ENCODE data around the gene DDX49. TPM values are rescaled to one million over a fixed set of nuclear protein-coding genes. Genes with fewer than 3 reads are reported as not detected.

Gene DDX49
- polyA plus RNA-seq, 1 of the 3 experiments (the other 2 are of a cell fraction) = 86.8 TPM

GRCh38 chr19:18946918-18947317, 27.4 kb downstream of the DDX49 start:
- WGBS (ENCODE audit: low lambda C conversion rate) = 91% methylated on average over 13 of the region's 14 CpGs
- Histone ChIP-seq H3K4me3 (ENCODE audit: low read depth in 2 of 2, low read length in 1 of 2) (no peak overlapping the region), H3K79me2 (ENCODE audit: insufficient read depth) (no peaks in the 10 kb centered on the region), H3K9me2 (no peaks in the 10 kb centered on the region), H3K36me3 (replicated peaks in 1 of 2; ENCODE audit: control insufficient read depth in 1 of 2, insufficient read depth in 2 of 2, low read length in 1 of 2) (no peaks in the 10 kb centered on the region), H3F3A (replicated peaks; ENCODE audit: insufficient read depth) (peaks cover 3% of the 10 kb centered on the region), H2AFZ (ENCODE audit: low read depth) (no peak overlapping the region), H3K4me2 (no peak overlapping the region), H3K9me3 (no peaks in the 10 kb centered on the region), H3K4me1 (ENCODE audit: control insufficient read depth in 1 of 2, insufficient read depth in 2 of 2, low read depth in 1 of 2, low read length in 1 of 2) (no peaks in the 10 kb centered on the region; a peak in 1 of 4 replicates), H4K20me1 (ENCODE audit: insufficient read depth) (no peaks in the 10 kb centered on the region), H3K27me3 (ENCODE audit: insufficient read depth) (no peaks in the 10 kb centered on the region), H3K9ac (no peak overlapping the region), H3K27ac (ENCODE audit: low read depth in 2 of 2, low read length in 1 of 2) (no peak overlapping the region)
- ChIA-PET CTCF (interaction anchor here (0.9 to 2.1 kb wide), 2 partner anchors 25 to 40 kb away, joined by 3 to 8 read pairs; no protein-coding TSS in a partner anchor), POLR2A (no interaction called here)
- no peak for DNase-seq
- no peak for TF ChIP-seq FOXJ3 (CRISPR knock-in tag; IDR thresholded peaks at IDR 0.05)
- TF ChIP-seq RFX5 (IDR thresholded peaks at IDR 0.05; ENCODE audit: low read length) = no peak
- no peak for TF ChIP-seq RAD21 (IDR thresholded peaks at IDR 0.05; ENCODE audit: low read length)
- no peak for TF ChIP-seq TEAD4 (IDR thresholded peaks at IDR 0.05; ENCODE audit: borderline replicate concordance, insufficient read depth)
- TF ChIP-seq GATA2 (CRISPR knock-in tag; IDR thresholded peaks at IDR 0.05) = no peak
- no peak for TF ChIP-seq RXRA (IDR thresholded peaks at IDR 0.05; ENCODE audit: borderline replicate concordance, low read depth)
- TF ChIP-seq POLR2AphosphoS5 (IDR thresholded peaks at IDR 0.05; ENCODE audit: low read depth, low read length) = no peak
- TF ChIP-seq FOSL2 (IDR thresholded peaks at IDR 0.05; ENCODE audit: borderline replicate concordance, low read depth) = no peak
- no peak for TF ChIP-seq GABPA (IDR thresholded peaks at IDR 0.05; ENCODE audit: low read depth)
- TF ChIP-seq MAX (IDR thresholded peaks at IDR 0.05; ENCODE audit: low read depth) = no peak
- no peak for TF ChIP-seq NRF1 (IDR thresholded peaks at IDR 0.05; ENCODE audit: low read depth, low read length)
- no peak for TF ChIP-seq RCOR1 (IDR thresholded peaks at IDR 0.05; ENCODE audit: low read length)
- no peak for TF ChIP-seq NFIC (IDR thresholded peaks at IDR 0.05; ENCODE audit: borderline replicate concordance)
- no peak for TF ChIP-seq TAF1 (IDR thresholded peaks at IDR 0.05; ENCODE audit: borderline replicate concordance, low read depth, low read length)
- no peak for TF ChIP-seq PBX3 (IDR thresholded peaks at IDR 0.05)
- no peak for TF ChIP-seq USF1 (IDR thresholded peaks at IDR 0.05; ENCODE audit: borderline replicate concordance, low read depth)
